Fibroblast of lung (primary cell): Measurements from ENCODE around the gene TASOR2. TPM values are rescaled to one million over a fixed set of nuclear protein-coding genes. Genes with fewer than 3 reads are reported as not detected.

Source experiments
- DNase-seq, 2 donors: peaks; one replicate each; pipeline versions ENCODE4 v3.0.0 to v3.0.0-alpha.2; 2010; ENCODE audit warnings: low read depth in 2 of 2
- H2AFZ ChIP-seq: 2 replicates; pipeline ENCODE4 v1.5.1; 2012; ENCODE audit warnings: low read length, control low read depth, inconsistent platforms
- H3K27ac ChIP-seq: 2 replicates; pipeline ENCODE4 v1.5.1; 2011; ENCODE audit warnings: low read length, control low read depth; ENCODE audit not compliant: insufficient read depth
- H3K27me3 ChIP-seq: 2 replicates; pipeline ENCODE4 v1.5.1; 2011; ENCODE audit warnings: mild to moderate bottlenecking, low read length; ENCODE audit not compliant: control insufficient read depth, insufficient read depth
- H3K36me3 ChIP-seq: 2 replicates; pipeline ENCODE4 v1.5.1; 2011; ENCODE audit warnings: low read length; ENCODE audit not compliant: control insufficient read depth, insufficient read depth
- H3K4me1 ChIP-seq: 2 replicates; pipeline ENCODE4 v1.5.1; 2011; ENCODE audit warnings: low read length; ENCODE audit not compliant: control insufficient read depth, insufficient read depth; ENCODE audit errors: extremely low read depth
- H3K4me2 ChIP-seq: 2 replicates; pipeline ENCODE4 v1.5.1; 2011; ENCODE audit warnings: low read length, control low read depth; ENCODE audit not compliant: insufficient read depth; ENCODE audit errors: extremely low read depth
- H3K4me3 ChIP-seq, 4 experiments: fragments of 200-600 bp in 1 of 4; sonication (generic) in 1 of 4; replicated peaks in 1 of 4; 2 replicates each; pipeline ENCODE4 v1.5.1; 2011 to 2016; ENCODE audit warnings: low read length in 4 of 4, low read depth in 3 of 4, mild to moderate bottlenecking in 3 of 4, control low read depth in 2 of 4, inconsistent platforms in 1 of 4, mixed read lengths in 1 of 4; ENCODE audit not compliant: insufficient read depth in 1 of 4; ENCODE audit errors: control extremely low read depth in 1 of 4
- H3K79me2 ChIP-seq: 2 replicates; pipeline ENCODE4 v1.5.1; 2012; ENCODE audit warnings: mild to moderate bottlenecking, low read length, inconsistent platforms; ENCODE audit not compliant: control insufficient read depth, insufficient read depth
- H3K9ac ChIP-seq: 2 replicates; pipeline ENCODE4 v1.5.1; 2011; ENCODE audit warnings: mild to moderate bottlenecking, low read length, control low read depth; ENCODE audit not compliant: insufficient read depth
- H3K9me3 ChIP-seq: 2 replicates; pipeline ENCODE4 v1.5.1; 2012; ENCODE audit warnings: low read depth, low read length; ENCODE audit not compliant: control insufficient read depth, insufficient read depth
- H4K20me1 ChIP-seq: 2 replicates; pipeline ENCODE4 v1.5.1; 2011; ENCODE audit warnings: low read length; ENCODE audit not compliant: control insufficient read depth, insufficient read depth; ENCODE audit errors: extremely low read depth
- CTCF ChIP-seq, 2 donors: IDR thresholded peaks in 1 of 2; conservative IDR thresholded peaks in 1 of 2; 1 replicate in 1 of 2; 2 replicates in 1 of 2; pipeline ENCODE4 v1.5.1; 2011 to 2012; ENCODE audit warnings: low read length in 2 of 2, control low read depth in 1 of 2, inconsistent platforms in 1 of 2, low read depth in 1 of 2, mild to moderate bottlenecking in 1 of 2
- EZH2 ChIP-seq: IDR thresholded peaks from 2 replicates; pipeline ENCODE4 v1.5.1; 2012; ENCODE audit warnings: low read length, control low read depth, mild to moderate bottlenecking; ENCODE audit errors: missing control alignments
- polyA plus RNA-seq, 2 donors: library from polyadenylated mRNA; depleted of rRNA in 1 of 2; stranded (reverse) in 1 of 2; unstranded in 1 of 2; fragments of >200 nt; gene quantifications; 2 replicates each; pipeline ENCODE4 v1.2.1, GENCODE V29; 2011 to 2012; ENCODE audit warnings: missing spikeins in 1 of 2
- total RNA-seq: library from RNA; depleted of rRNA; stranded (reverse); fragments of >200 nt; gene quantifications from 2 replicates; pipeline ENCODE4 v1.2.1, GENCODE V29; 2014

TASOR2 gene
- total and polyA plus RNA-seq, 2 donors (not counting 1 experiment from before 2014, with no cell fraction given): 41.1 to 77.9 TPM

GRCh38 chr10:5663692-5664427 lies 20.8 kb upstream of the TASOR2 start:
- Histone ChIP-seq H2AFZ (no peak overlapping the region), H3K9me3 (no peaks in the 10 kb centered on the region), H3K4me3 (no peak overlapping the region), H3K4me1 (peaks cover 8% of the 10 kb centered on the region), H3K36me3 (no peaks in the 10 kb centered on the region), H3K9ac (no peak overlapping the region), H3K27me3 (no peaks in the 10 kb centered on the region), H3K79me2 (no peaks in the 10 kb centered on the region), H3K27ac (no peak overlapping the region), H4K20me1 (no peaks in the 10 kb centered on the region), H3K4me2 (no peak overlapping the region)
- TF ChIP-seq EZH2 (no peak), CTCF (conservative IDR thresholded peaks at IDR 0.05 in 1 of 2, IDR thresholded peaks at IDR 0.05 in 1 of 2; ENCODE audit: low read depth in 1 of 2, low read length in 2 of 2) (peak in 1 of 2 donors; percentile 12)
- no peak for DNase-seq

DNA sequence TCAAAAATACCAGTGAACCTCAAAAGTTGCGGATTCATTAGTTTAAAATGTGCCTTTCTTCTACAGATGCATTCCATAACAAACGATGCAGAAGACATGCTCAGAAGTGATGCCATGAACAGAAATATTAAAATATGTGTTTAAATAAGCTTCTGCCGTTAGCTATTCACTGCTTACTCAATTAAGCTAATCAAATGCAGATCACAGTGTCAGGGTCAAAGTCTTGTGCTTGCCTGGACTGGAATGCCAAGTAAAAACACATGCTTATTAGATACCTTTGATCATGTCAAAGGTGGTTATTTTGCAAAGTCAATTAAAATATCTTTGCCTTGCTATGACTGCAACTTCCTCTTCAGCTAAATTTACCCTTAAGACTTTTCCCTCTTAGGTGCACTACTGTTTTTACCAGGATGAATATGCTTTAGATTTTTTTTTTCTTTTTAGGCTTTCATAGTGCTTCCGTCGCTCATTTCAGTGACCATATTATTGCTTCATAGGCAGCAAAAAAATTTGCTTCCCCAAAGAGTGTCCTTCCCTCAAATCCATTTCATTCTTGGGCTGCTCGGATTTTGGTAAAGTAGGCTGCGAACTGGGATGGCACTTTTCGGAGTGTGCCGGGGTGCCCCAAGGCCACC lies 19.1 kb upstream of the TASOR2 start:
- Histone ChIP-seq H3K27me3 (no peaks in the 10 kb centered on the region), H3K9me3 (no peaks in the 10 kb centered on the region), H3K4me1 (peaks cover 5% of the 10 kb centered on the region), H3K4me3 (peak overlapping the region; percentile 66 to 79 (median 74)), H3K4me2 (peak overlapping the region; percentile 70), H4K20me1 (no peaks in the 10 kb centered on the region), H3K9ac (peak overlapping the region; percentile 63), H3K27ac (no peak overlapping the region), H3K36me3 (no peaks in the 10 kb centered on the region), H2AFZ (peak overlapping the region; percentile 90), H3K79me2 (no peaks in the 10 kb centered on the region)
- TF ChIP-seq CTCF (conservative IDR thresholded peaks at IDR 0.05 in 1 of 2, IDR thresholded peaks at IDR 0.05 in 1 of 2; ENCODE audit: low read depth in 1 of 2, low read length in 2 of 2) (no peak), EZH2 (no peak)
- DNase-seq: peak in 1 of 2 donors; percentile 19

DNA sequence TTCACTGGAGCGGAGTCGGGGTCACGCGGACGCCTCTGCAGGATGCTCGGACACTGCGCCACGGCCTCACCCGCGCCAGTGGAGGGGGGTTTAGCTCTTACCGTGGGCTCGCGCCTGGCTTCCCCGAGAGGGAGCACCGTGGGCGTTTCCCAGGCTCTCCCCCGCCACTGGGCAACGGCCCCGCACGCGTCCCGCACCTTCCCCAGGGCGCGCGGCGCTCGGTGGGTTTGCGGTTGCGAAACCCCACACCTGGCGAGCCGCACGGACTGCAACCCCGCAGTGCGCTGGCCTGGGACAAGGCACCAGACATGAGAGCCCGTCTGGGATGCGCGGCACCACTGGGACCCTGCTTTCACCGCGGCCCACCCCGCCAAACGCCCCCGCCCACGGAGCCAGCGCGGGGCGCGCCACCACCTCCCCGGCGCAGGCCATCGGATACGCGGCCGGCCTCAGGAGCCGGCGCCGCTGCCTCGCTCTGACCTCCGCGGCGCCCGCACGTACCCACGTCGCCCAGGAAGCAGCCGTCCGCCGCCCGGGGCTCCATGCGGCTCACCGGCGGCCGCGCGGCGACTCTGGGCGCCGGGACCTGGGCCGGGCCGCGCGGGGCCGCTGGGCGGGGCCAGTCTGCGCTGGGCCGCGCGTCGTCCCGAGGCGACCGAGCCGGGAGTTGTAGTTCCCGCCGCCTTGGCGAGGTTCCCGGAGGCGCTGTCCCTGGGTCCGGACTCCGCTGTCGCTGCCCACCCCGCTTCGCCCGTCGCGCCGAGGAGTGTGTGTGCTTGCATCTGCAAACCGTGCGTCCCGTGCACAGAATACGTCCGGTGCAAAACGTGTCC lies 18.4 kb upstream of the TASOR2 start, which contains the start of gene ASB13:
Gene ASB13 (minus strand): TSS at position 588 of the 833 bp plus-strand sequence. CDS start 44 bp downstream, at position 544.
- Histone ChIP-seq H3K36me3 (no peaks in the 10 kb centered on the region), H3K9me3 (no peaks in the 10 kb centered on the region), H3K27ac (peak within 1 kb of the TSS; percentile 55), H3K4me3 (peak within 1 kb of the TSS; percentile 66 to 79 (median 76)), H3K9ac (peak within 1 kb of the TSS; percentile 63), H3K79me2 (no peaks in the 10 kb centered on the region), H3K27me3 (no peaks in the 10 kb centered on the region), H3K4me2 (peak within 1 kb of the TSS; percentile 98), H3K4me1 (peaks cover 5% of the 10 kb centered on the region), H2AFZ (peak within 1 kb of the TSS; percentile 92), H4K20me1 (no peaks in the 10 kb centered on the region)
- peak; percentile 36 to 39 for DNase-seq
- TF ChIP-seq CTCF (conservative IDR thresholded peaks at IDR 0.05 in 1 of 2, IDR thresholded peaks at IDR 0.05 in 1 of 2; ENCODE audit: low read depth in 1 of 2, low read length in 2 of 2): no peak
- no peak for TF ChIP-seq EZH2
